Vagina (tissue), 2 donors: Measurements from ENCODE around the gene CASZ1.

Experiments used
- POLR2A ChIP-seq, 2 donors: fragments of 450-650 bp; IDR thresholded peaks; one replicate each; pipeline ENCODE4 v1.6.1; 2017; ENCODE audit warnings: antibody characterized with exemption in 2 of 2, mild to moderate bottlenecking in 2 of 2, moderate library complexity in 2 of 2
- TF ChIP-seq, protein P1 (sequence below), 3 experiments: fragments of 450-650 bp in 2 of 3; fragments of 200-600 bp in 1 of 3; sonication (generic) in 1 of 3; IDR thresholded peaks; one replicate each; pipeline ENCODE4 v1.5.1; 2017 to 2019; ENCODE audit warnings: antibody characterized with exemption in 3 of 3, mild to moderate bottlenecking in 2 of 3, moderate library complexity in 2 of 3

DNA sequence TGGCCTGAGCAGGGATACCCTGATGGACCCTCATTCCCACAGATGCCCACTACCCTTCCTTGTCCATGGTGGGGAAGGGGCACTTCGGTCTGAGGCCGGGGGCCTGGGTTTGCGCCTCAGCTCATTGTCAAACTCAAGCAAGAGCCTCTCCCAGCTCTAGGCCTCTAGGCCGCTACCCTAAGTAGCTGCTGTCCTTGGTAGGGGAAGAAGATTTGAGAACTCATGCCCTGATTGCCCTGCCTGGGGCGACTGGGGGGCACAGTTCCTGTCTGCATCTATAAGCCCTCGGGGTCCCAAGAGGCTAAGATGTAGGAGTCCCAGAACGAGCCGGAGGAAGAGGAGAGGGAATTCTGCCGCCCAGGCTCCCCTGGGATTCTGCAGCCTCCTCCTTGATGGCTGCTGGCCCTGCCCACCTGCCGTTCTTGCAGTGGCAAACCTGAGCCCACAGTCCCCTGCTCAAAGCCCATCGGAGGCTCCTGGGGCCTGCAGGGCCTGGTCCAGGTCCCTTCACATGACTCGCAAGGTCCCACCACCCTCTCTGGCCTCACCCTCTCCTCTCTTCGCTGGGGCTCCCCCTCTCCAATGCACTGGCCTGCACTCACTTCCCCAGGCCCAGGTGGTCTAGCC lies 20.4 kb upstream of the CASZ1 start:
- TF ChIP-seq POLR2A (IDR thresholded peaks at IDR 0.05), result no peak
- TF ChIP-seq, protein P1, sequence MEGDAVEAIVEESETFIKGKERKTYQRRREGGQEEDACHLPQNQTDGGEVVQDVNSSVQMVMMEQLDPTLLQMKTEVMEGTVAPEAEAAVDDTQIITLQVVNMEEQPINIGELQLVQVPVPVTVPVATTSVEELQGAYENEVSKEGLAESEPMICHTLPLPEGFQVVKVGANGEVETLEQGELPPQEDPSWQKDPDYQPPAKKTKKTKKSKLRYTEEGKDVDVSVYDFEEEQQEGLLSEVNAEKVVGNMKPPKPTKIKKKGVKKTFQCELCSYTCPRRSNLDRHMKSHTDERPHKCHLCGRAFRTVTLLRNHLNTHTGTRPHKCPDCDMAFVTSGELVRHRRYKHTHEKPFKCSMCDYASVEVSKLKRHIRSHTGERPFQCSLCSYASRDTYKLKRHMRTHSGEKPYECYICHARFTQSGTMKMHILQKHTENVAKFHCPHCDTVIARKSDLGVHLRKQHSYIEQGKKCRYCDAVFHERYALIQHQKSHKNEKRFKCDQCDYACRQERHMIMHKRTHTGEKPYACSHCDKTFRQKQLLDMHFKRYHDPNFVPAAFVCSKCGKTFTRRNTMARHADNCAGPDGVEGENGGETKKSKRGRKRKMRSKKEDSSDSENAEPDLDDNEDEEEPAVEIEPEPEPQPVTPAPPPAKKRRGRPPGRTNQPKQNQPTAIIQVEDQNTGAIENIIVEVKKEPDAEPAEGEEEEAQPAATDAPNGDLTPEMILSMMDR (IDR thresholded peaks at IDR 0.05), result no peak
